Natural killer cell (primary cell): ENCODE data around the gene RICTOR. TPM values are rescaled to one million over a fixed set of nuclear protein-coding genes. Genes with fewer than 3 reads are reported as not detected.

Experiments
- ATAC-seq, 3 donors: fragments of 150-1000 bp in 2 of 3; fragments of 200-7000 bp in 1 of 3; cut with Tn5 transposase; 1 replicate in 1 of 3; 2 replicates in 2 of 3; pipeline ENCODE4 v1.10.0; 2021; ENCODE audit warnings: mild to moderate bottlenecking in 2 of 3, moderate library complexity in 2 of 3
- DNase-seq, 2 donors: peaks; one replicate each; pipeline versions ENCODE4 v3.0.0 to v3.0.0-alpha.2; 2013 to 2021; ENCODE audit warnings: mixed read lengths in 1 of 2
- H3K27ac ChIP-seq: one replicate; pipeline ENCODE4 v1.5.1; 2013; ENCODE audit warnings: mild to moderate bottlenecking, low read length
- H3K27me3 ChIP-seq: one replicate; pipeline ENCODE4 v1.6.1; 2013; ENCODE audit warnings: low read length; ENCODE audit not compliant: control insufficient read depth, insufficient read depth
- H3K36me3 ChIP-seq: one replicate; pipeline ENCODE4 v1.6.1; 2013; ENCODE audit warnings: low read length; ENCODE audit not compliant: control insufficient read depth, insufficient read depth
- H3K4me1 ChIP-seq: one replicate; pipeline ENCODE4 v1.6.1; 2013; ENCODE audit warnings: low read length; ENCODE audit not compliant: control insufficient read depth, insufficient read depth
- H3K4me3 ChIP-seq: one replicate; pipeline ENCODE4 v1.5.1; 2013; ENCODE audit warnings: low read length
- H3K9me3 ChIP-seq: one replicate; pipeline ENCODE4 v1.6.1; 2013; ENCODE audit warnings: low read length; ENCODE audit not compliant: control insufficient read depth, insufficient read depth
- H3K27ac Mint-ChIP-seq, 2 donors: one replicate each; pipeline ENCODE4 v1.8.0; 2022; ENCODE audit warnings: mild to moderate bottlenecking in 2 of 2, mixed read lengths in 2 of 2, moderate library complexity in 1 of 2
- H3K27me3 Mint-ChIP-seq, 2 donors: one replicate each; pipeline ENCODE4 v1.8.0; 2022; ENCODE audit warnings: low read depth in 2 of 2, mixed read lengths in 2 of 2
- H3K36me3 Mint-ChIP-seq: one replicate; pipeline ENCODE4 v1.8.0; 2022; ENCODE audit warnings: mixed read lengths
- H3K4me1 Mint-ChIP-seq, 2 donors: one replicate each; pipeline ENCODE4 v1.8.0; 2022; ENCODE audit warnings: mixed read lengths in 2 of 2
- H3K4me3 Mint-ChIP-seq: one replicate; pipeline ENCODE4 v1.8.0; 2022; ENCODE audit warnings: mild to moderate bottlenecking, moderate library complexity, mixed read lengths
- H3K9me3 Mint-ChIP-seq, 2 donors: one replicate each; pipeline ENCODE4 v1.8.0; 2022; ENCODE audit warnings: mixed read lengths in 2 of 2
- WGBS: methylation state at CpG from one replicate; pipeline ENCODE4 v1.1.7; 2013; ENCODE audit warnings: missing lambda C conversion rate; ENCODE audit not compliant: insufficient coverage; 5-methylcytosine and 5-hydroxymethylcytosine counted together
- intact Hi-C: fragments of 100-400 bp; cut with micrococcal nuclease; formaldehyde crosslinking; loops from one replicate; pipeline ENCODE4 v1.14.2; 2022
- total RNA-seq, 4 donors: library from RNA; stranded (reverse); fragments of 120-200 nt in 1 of 4; gene quantifications; one replicate each; pipeline versions ENCODE4 v1.2.3 to v1.2.4, GENCODE V29; 2013 to 2022
- TF ChIP-seq, protein P1 (sequence below): fragments of 200-600 bp; IDR thresholded peaks from one replicate; pipeline ENCODE4 v1.8.0; 2022; ENCODE audit warnings: antibody characterized with exemption

RICTOR gene
- total RNA-seq, 3 donors from 2014 or later (not counting 1 experiment from before 2014, with no cell fraction given), result 103 to 105 (median 103) TPM

DNA sequence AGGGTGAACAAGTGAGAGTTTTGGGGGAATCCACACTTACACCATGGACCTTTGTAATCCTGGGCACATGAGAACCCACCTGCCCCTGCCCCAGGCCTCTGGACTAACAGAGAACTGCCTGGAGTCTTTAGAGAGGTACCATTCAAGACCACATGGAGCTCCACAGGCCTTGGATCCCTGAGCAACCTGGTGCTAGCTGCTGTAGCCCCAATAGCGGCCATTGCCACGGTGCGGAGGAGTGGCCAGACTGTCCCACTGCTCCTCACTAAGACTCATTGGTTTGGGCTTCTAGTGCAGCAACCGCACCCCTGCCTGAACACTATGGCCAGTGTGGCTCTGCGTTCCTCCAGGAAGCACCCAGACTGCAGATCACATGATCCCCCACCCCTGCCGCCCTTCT, 182.6 kb downstream of the RICTOR start:
- DNase-seq (no peak), ATAC-seq (peak in 1 of 3 donors; percentile 17)
- H3K9me3 Mint-ChIP-seq, result no peaks in the 10 kb centered on the region
- Histone ChIP-seq H3K4me1 (no peaks in the 10 kb centered on the region), H3K27me3 (peaks cover 3% of the 10 kb centered on the region), H3K27ac (no peak overlapping the region), H3K4me3 (no peak overlapping the region), H3K36me3 (no peaks in the 10 kb centered on the region), H3K9me3 (no peaks in the 10 kb centered on the region)
- no peak overlapping the region for H3K27ac Mint-ChIP-seq
- H3K27me3 Mint-ChIP-seq, result peaks cover 18 to 60% of the 10 kb centered on the region in 2 donors
- H3K4me1 Mint-ChIP-seq, result no peaks in the 10 kb centered on the region
- WGBS, result 90% methylated on average over 6 of the region's 6 CpGs
- H3K36me3 Mint-ChIP-seq, result peaks cover 7% of the 10 kb centered on the region
- TF ChIP-seq, protein P1, sequence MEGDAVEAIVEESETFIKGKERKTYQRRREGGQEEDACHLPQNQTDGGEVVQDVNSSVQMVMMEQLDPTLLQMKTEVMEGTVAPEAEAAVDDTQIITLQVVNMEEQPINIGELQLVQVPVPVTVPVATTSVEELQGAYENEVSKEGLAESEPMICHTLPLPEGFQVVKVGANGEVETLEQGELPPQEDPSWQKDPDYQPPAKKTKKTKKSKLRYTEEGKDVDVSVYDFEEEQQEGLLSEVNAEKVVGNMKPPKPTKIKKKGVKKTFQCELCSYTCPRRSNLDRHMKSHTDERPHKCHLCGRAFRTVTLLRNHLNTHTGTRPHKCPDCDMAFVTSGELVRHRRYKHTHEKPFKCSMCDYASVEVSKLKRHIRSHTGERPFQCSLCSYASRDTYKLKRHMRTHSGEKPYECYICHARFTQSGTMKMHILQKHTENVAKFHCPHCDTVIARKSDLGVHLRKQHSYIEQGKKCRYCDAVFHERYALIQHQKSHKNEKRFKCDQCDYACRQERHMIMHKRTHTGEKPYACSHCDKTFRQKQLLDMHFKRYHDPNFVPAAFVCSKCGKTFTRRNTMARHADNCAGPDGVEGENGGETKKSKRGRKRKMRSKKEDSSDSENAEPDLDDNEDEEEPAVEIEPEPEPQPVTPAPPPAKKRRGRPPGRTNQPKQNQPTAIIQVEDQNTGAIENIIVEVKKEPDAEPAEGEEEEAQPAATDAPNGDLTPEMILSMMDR, result no peak
- intact Hi-C loops, result no loop called here
- H3K4me3 Mint-ChIP-seq, result no peak overlapping the region

DNA sequence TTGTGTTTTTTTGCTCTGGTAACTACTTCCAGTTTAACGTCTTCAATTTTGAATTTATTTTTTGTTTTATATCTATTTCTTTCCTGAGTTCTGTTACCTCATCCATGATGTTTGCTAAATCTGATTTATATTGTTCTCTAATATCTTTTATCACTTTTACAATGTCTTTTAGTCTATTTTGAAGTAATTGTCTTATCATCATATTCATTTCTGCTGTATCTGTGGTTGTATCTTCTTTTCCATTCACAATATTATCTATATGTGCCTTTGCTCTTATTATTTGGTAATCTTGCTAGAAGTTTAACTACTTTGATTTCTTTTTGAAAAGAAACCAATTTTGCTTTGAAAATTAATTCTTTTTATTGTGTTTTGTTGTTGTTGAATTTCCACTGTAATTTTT, 184.8 kb downstream of the RICTOR start:
- ATAC-seq (no peak), DNase-seq (no peak)
- no peaks in the 10 kb centered on the region for H3K4me1 Mint-ChIP-seq
- H3K4me1 ChIP-seq, result no peaks in the 10 kb centered on the region
- peaks cover 16 to 55% of the 10 kb centered on the region in 2 donors for H3K27me3 Mint-ChIP-seq
- intact Hi-C loops, result no loop called here
- H3K4me3 ChIP-seq, result no peak overlapping the region
- H3K36me3 ChIP-seq, result no peaks in the 10 kb centered on the region
- H3K27ac Mint-ChIP-seq, result no peak overlapping the region
- no peak overlapping the region for H3K27ac ChIP-seq
- no peaks in the 10 kb centered on the region for H3K9me3 Mint-ChIP-seq
- H3K36me3 Mint-ChIP-seq, result no peaks in the 10 kb centered on the region
- H3K9me3 ChIP-seq, result no peaks in the 10 kb centered on the region
- TF ChIP-seq, protein P1, result no peak
- peaks cover 3% of the 10 kb centered on the region for H3K27me3 ChIP-seq
- no peak overlapping the region for H3K4me3 Mint-ChIP-seq
- no CpG with 5 or more reads among the region's 1 CpG for WGBS

DNA sequence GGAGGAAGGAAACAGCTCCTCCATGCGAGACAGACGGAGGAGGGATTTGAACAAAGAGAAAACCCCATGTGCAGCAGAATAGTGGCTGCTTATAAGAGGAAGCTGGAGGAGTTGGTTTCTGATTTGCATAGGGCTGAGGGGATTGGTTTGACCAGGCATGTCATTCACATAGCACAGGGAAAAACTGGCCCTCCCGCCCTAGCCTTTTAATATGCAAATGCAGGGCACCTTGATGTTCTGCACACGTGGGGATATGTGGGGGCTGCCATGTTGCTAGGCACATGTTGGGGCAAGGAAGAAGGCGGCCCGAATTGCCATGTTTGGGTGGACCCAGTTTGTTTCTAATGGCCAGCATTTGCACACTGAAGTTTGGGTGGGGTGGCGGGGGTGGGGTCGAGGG, 186.2 kb downstream of the RICTOR start:
- H3K27ac Mint-ChIP-seq, result no peak overlapping the region
- DNase-seq, result no peak

More for the DNA sequence above, 186.2 kb downstream of the RICTOR start:
- Mint-ChIP-seq H3K4me1 (no peaks in the 10 kb centered on the region), H3K4me3 (no peak overlapping the region), H3K9me3 (no peaks in the 10 kb centered on the region), H3K36me3 (no peaks in the 10 kb centered on the region), H3K27me3 (peaks cover 16 to 42% of the 10 kb centered on the region in 2 donors)
- 54% methylated on average over 7 of the region's 8 CpGs for WGBS
- ATAC-seq, result no peak
- no peak overlapping the region for H3K27ac ChIP-seq
- TF ChIP-seq, protein P1, result no peak
- H3K4me1 ChIP-seq, result no peaks in the 10 kb centered on the region
- H3K4me3 ChIP-seq, result no peak overlapping the region
- H3K27me3 ChIP-seq, result peaks cover 3% of the 10 kb centered on the region
- no peaks in the 10 kb centered on the region for H3K9me3 ChIP-seq
- intact Hi-C loops, result no loop called here
- H3K36me3 ChIP-seq, result no peaks in the 10 kb centered on the region

Other genes starting within 250 kb of the RICTOR start
- gene OSMR, start 228.4 kb downstream of the RICTOR start, total RNA-seq, result not detected
- gene FYB1, start 145.2 kb upstream of the RICTOR start, total RNA-seq, result 100 to 1,000 TPM; 277 to 340 (median 295) TPM